ENCODE results near the gene ZNF580.

Gene ZNF580

GRCh38 chr19:55688422-55689218 is 47.8 kb downstream of the ZNF580 start:
- no peak overlapping the region for H3K9ac ChIP-seq (ENCODE audit: low read length)
- no peaks in the 10 kb centered on the region for H3K9me3 ChIP-seq (ENCODE audit: low read length)
- H3K36me3 ChIP-seq (ENCODE audit: insufficient read depth, low read length): peaks cover 58% of the 10 kb centered on the region
- H3K27ac ChIP-seq (ENCODE audit: low read depth, low read length): no peak overlapping the region
- no peak overlapping the region for H3K4me3 ChIP-seq (ENCODE audit: low read depth in 1 of 2, low read length in 2 of 2)
- H3K27me3 ChIP-seq (ENCODE audit: control insufficient read depth in 1 of 2, insufficient read depth in 2 of 2, low read length in 2 of 2): no peaks in the 10 kb centered on the region
- H3K4me1 ChIP-seq (ENCODE audit: insufficient read depth, low read length): no peaks in the 10 kb centered on the region

GRCh38 chr19:55689411-55690108 is 48.8 kb downstream of the ZNF580 start:
- Histone ChIP-seq H3K4me1 (ENCODE audit: insufficient read depth, low read length) (no peaks in the 10 kb centered on the region), H3K9me3 (ENCODE audit: low read length) (no peaks in the 10 kb centered on the region), H3K4me3 (ENCODE audit: low read depth in 1 of 2, low read length in 2 of 2) (no peak overlapping the region), H3K9ac (ENCODE audit: low read length) (no peak overlapping the region), H3K36me3 (ENCODE audit: insufficient read depth, low read length) (peaks cover 50% of the 10 kb centered on the region), H3K27me3 (ENCODE audit: control insufficient read depth in 1 of 2, insufficient read depth in 2 of 2, low read length in 2 of 2) (no peaks in the 10 kb centered on the region), H3K27ac (ENCODE audit: low read depth, low read length) (no peak overlapping the region)

GRCh38 chr19:55690109-55690768 is 49.4 kb downstream of the ZNF580 start:
- Histone ChIP-seq H3K9me3 (ENCODE audit: low read length) (no peaks in the 10 kb centered on the region), H3K36me3 (ENCODE audit: insufficient read depth, low read length) (peaks cover 47% of the 10 kb centered on the region), H3K4me1 (ENCODE audit: insufficient read depth, low read length) (no peaks in the 10 kb centered on the region), H3K27me3 (ENCODE audit: control insufficient read depth in 1 of 2, insufficient read depth in 2 of 2, low read length in 2 of 2) (no peaks in the 10 kb centered on the region), H3K9ac (ENCODE audit: low read length) (no peak overlapping the region), H3K27ac (ENCODE audit: low read depth, low read length) (no peak overlapping the region), H3K4me3 (ENCODE audit: low read depth in 1 of 2, low read length in 2 of 2) (no peak overlapping the region)

GRCh38 chr19:55690769-55691545 is 50.2 kb downstream of the ZNF580 start:
- H3K27ac ChIP-seq (ENCODE audit: low read depth, low read length): no peak overlapping the region
- no peaks in the 10 kb centered on the region for H3K9me3 ChIP-seq (ENCODE audit: low read length)
- no peaks in the 10 kb centered on the region for H3K27me3 ChIP-seq (ENCODE audit: control insufficient read depth in 1 of 2, insufficient read depth in 2 of 2, low read length in 2 of 2)
- peaks cover 48% of the 10 kb centered on the region for H3K36me3 ChIP-seq (ENCODE audit: insufficient read depth, low read length)
- H3K4me1 ChIP-seq (ENCODE audit: insufficient read depth, low read length): no peaks in the 10 kb centered on the region
- H3K4me3 ChIP-seq (ENCODE audit: low read depth in 1 of 2, low read length in 2 of 2): no peak overlapping the region
- H3K9ac ChIP-seq (ENCODE audit: low read length): no peak overlapping the region

- H3K27ac ChIP-seq (ENCODE audit: low read depth, low read length): no peak overlapping the region
- no peaks in the 10 kb centered on the region for H3K27me3 ChIP-seq (ENCODE audit: control insufficient read depth in 1 of 2, insufficient read depth in 2 of 2, low read length in 2 of 2)
Observed at GRCh38 chr19:55691561-55692481, 51.0 kb downstream of the ZNF580 start.

GRCh38 chr19:55692681-55693081 is 51.9 kb downstream of the ZNF580 start:
- Histone ChIP-seq H3K9ac (ENCODE audit: low read length) (no peak overlapping the region), H3K4me1 (ENCODE audit: insufficient read depth, low read length) (no peaks in the 10 kb centered on the region), H3K27ac (ENCODE audit: low read depth, low read length) (no peak overlapping the region), H3K4me3 (ENCODE audit: low read depth in 1 of 2, low read length in 2 of 2) (no peak overlapping the region), H3K27me3 (ENCODE audit: control insufficient read depth in 1 of 2, insufficient read depth in 2 of 2, low read length in 2 of 2) (no peaks in the 10 kb centered on the region), H3K9me3 (ENCODE audit: low read length) (no peaks in the 10 kb centered on the region), H3K36me3 (ENCODE audit: insufficient read depth, low read length) (peaks cover 48% of the 10 kb centered on the region)

More at GRCh38 chr19:55691561-55692481, 51.0 kb downstream of the ZNF580 start:
- peaks cover 48% of the 10 kb centered on the region for H3K36me3 ChIP-seq (ENCODE audit: insufficient read depth, low read length)
- no peak overlapping the region for H3K4me3 ChIP-seq (ENCODE audit: low read depth in 1 of 2, low read length in 2 of 2)
- H3K9ac ChIP-seq (ENCODE audit: low read length): no peak overlapping the region
- no peaks in the 10 kb centered on the region for H3K4me1 ChIP-seq (ENCODE audit: insufficient read depth, low read length)
- H3K9me3 ChIP-seq (ENCODE audit: low read length): no peaks in the 10 kb centered on the region

Data from muscle layer of colon (tissue), 2 donors.